ENCODE results near the gene GLT6D1.
"Not testable (repeated sequence)": the region's sequence is repeated elsewhere in the genome, so short reads cannot be mapped to it uniquely, and the experiment has no call there.

DNA sequence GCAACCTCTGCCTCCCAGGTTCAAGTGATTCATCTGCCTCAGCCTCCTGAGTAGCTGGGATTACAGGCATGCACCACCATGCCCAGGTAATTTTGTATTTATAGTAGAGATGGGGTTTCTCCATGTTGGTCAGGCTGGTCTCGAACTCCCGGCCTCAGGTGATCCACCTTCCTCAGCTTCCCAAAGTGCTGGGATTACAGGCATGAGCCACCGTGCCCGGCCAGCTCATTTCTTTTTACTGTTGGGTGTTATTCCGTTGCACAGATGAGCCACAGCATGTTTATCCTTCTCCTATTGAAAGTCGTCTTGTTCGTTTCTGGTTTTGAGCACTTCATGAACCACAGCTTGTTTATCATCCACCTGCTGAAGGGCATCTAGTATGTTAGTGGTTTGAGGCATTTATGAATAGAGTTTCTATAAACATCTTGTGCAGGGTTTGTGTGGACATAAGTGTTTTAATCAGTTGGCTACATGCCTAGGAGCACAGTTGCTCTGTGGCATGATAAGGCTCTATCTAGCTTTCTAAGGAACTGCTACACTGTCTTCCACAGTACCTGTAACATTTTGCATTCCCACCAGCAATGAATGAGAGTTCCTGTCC lies 2.3 kb downstream of the GLT6D1 start:
- TF ChIP-seq, protein P1, sequence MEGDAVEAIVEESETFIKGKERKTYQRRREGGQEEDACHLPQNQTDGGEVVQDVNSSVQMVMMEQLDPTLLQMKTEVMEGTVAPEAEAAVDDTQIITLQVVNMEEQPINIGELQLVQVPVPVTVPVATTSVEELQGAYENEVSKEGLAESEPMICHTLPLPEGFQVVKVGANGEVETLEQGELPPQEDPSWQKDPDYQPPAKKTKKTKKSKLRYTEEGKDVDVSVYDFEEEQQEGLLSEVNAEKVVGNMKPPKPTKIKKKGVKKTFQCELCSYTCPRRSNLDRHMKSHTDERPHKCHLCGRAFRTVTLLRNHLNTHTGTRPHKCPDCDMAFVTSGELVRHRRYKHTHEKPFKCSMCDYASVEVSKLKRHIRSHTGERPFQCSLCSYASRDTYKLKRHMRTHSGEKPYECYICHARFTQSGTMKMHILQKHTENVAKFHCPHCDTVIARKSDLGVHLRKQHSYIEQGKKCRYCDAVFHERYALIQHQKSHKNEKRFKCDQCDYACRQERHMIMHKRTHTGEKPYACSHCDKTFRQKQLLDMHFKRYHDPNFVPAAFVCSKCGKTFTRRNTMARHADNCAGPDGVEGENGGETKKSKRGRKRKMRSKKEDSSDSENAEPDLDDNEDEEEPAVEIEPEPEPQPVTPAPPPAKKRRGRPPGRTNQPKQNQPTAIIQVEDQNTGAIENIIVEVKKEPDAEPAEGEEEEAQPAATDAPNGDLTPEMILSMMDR (IDR thresholded peaks at IDR 0.05): not testable (repeated sequence)
- not testable (repeated sequence) for TF ChIP-seq EP300 (IDR thresholded peaks at IDR 0.05; ENCODE audit: low read depth)

Data from transverse colon (tissue), 3 donors.